Fibroblast of the aortic adventitia (primary cell): Measurements from ENCODE around the gene RNF213. TPM values are rescaled to one million over a fixed set of nuclear protein-coding genes. Genes with fewer than 3 reads are reported as not detected.

ENCODE experiments used
- DNase-seq: peaks from one replicate; pipeline ENCODE4 v3.0.0-alpha.2; 2010; ENCODE audit warnings: low read depth
- H3K4me3 ChIP-seq: 2 replicates; pipeline ENCODE4 v1.5.1; 2011; ENCODE audit warnings: low read depth, mild to moderate bottlenecking, control low read depth, low read length, moderate library complexity
- total RNA-seq: library from RNA; depleted of rRNA; stranded (reverse); fragments of >200 nt; gene quantifications from 2 replicates; pipeline ENCODE4 v1.2.3, GENCODE V29; 2012; ENCODE audit warnings: low replicate concordance
- TF ChIP-seq, protein P1 (sequence below): IDR thresholded peaks from 2 replicates; pipeline ENCODE4 v1.5.1; 2011; ENCODE audit warnings: mild to moderate bottlenecking, low read length, control low read depth, inconsistent platforms; ENCODE audit not compliant: insufficient read depth

RNF213 gene
- total RNA-seq, 1 donor = 143 TPM

GRCh38 chr17:80388601-80389000 lies 127.9 kb downstream of the RNF213 start:
- no peak for DNase-seq

GRCh38 chr17:80389011-80389995 lies 128.7 kb downstream of the RNF213 start:
- TF ChIP-seq, protein P1, sequence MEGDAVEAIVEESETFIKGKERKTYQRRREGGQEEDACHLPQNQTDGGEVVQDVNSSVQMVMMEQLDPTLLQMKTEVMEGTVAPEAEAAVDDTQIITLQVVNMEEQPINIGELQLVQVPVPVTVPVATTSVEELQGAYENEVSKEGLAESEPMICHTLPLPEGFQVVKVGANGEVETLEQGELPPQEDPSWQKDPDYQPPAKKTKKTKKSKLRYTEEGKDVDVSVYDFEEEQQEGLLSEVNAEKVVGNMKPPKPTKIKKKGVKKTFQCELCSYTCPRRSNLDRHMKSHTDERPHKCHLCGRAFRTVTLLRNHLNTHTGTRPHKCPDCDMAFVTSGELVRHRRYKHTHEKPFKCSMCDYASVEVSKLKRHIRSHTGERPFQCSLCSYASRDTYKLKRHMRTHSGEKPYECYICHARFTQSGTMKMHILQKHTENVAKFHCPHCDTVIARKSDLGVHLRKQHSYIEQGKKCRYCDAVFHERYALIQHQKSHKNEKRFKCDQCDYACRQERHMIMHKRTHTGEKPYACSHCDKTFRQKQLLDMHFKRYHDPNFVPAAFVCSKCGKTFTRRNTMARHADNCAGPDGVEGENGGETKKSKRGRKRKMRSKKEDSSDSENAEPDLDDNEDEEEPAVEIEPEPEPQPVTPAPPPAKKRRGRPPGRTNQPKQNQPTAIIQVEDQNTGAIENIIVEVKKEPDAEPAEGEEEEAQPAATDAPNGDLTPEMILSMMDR = no peak
- no peak overlapping the region for H3K4me3 ChIP-seq
- no peak for DNase-seq

More at GRCh38 chr17:80388601-80389000, 127.9 kb downstream of the RNF213 start:
- TF ChIP-seq, protein P1 = no peak
- no peak overlapping the region for H3K4me3 ChIP-seq

GRCh38 chr17:80393241-80393890 lies 132.7 kb downstream of the RNF213 start:
- DNase-seq = no peak
- TF ChIP-seq, protein P1 = no peak
- no peak overlapping the region for H3K4me3 ChIP-seq

DNA sequence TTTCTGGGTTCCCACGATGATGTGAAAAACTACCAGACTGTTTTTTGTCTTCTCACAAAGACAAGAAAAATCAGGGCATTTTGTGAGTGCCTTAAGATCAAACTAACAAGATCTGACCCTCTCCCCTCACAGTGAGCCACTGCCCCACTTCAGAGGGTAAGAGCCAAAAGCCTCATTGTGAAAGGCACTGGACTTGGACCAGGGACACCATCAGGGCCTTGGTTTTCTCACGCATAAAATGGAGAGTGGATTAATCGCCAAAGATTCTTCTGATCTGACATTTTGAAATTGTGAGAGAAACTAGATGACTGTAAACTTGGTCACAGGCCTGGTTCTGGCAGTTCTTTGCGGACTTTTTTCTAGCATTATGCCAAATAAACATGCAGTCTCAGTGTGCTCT lies 133.3 kb downstream of the RNF213 start:
- H3K4me3 ChIP-seq = no peak overlapping the region
- TF ChIP-seq, protein P1 = no peak
- DNase-seq = no peak

DNA sequence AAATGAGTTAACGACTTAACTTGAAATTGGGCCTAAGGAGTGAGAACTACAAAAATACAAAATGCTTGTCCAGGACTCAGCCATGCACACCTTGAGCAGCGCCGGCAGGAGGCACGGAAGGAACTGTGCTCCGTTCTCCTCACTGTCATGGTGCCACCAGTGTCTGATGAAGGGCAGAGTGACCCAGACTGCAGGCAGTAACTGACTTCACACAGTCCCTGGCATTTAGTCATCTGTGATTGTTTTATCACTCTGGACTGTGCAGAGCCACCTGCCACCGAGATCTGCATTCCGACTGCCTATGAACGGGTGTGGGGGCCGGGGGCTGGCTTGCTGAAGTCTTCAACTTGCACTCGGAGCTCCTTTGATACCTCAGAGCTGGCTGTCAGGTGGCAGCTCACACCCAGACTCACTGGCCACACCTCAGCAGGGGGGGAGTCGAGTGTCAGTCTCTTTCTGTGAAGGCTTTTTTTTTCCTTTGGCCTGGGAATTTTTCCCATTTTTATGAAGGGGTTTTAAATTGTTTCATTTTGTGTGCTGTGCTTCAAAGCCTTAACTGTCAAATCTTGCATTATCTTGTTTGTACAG lies 134.1 kb downstream of the RNF213 start:
- H3K4me3 ChIP-seq = no peak overlapping the region
- DNase-seq = no peak
- TF ChIP-seq, protein P1 = no peak

- TF ChIP-seq, protein P1 = no peak
- no peak overlapping the region for H3K4me3 ChIP-seq
- no peak for DNase-seq
Measured at GRCh38 chr17:80395402-80396151, 134.9 kb downstream of the RNF213 start.
